Heart left ventricle (tissue), 16 donors: Measurements from ENCODE around the gene CAST. TPM values are rescaled to one million over a fixed set of nuclear protein-coding genes. Genes with fewer than 3 reads are reported as not detected.
A peak's percentile ranks its signal among the peaks of the same experiment; 100 is the strongest.

Experiments used
- ATAC-seq, 4 donors: fragments of 200-7000 bp; cut with Tn5 transposase; one replicate each; pipeline ENCODE4 v1.9.1; 2020 to 2022; ENCODE audit warnings: moderate library complexity in 4 of 4, mild to moderate bottlenecking in 3 of 4, moderate number of reproducible peaks in 1 of 4
- DNase-seq, 5 donors: peaks; one replicate each; pipeline ENCODE4 v3.0.0-alpha.2; 2020
- H3K27ac ChIP-seq, 12 donors: fragments of 200-600 bp; sonication (generic) in 4 of 12; one replicate each; pipeline versions ENCODE4 v1.5.0 to v1.8.0; 2016 to 2022; ENCODE audit warnings: mild to moderate bottlenecking in 2 of 12
- H3K27me3 ChIP-seq, 9 donors: fragments of 200-600 bp; sonication (generic) in 2 of 9; one replicate each; pipeline versions ENCODE4 v1.5.1 to v1.8.0; 2016 to 2022; ENCODE audit warnings: mild to moderate bottlenecking in 3 of 9
- H3K36me3 ChIP-seq, 9 donors: fragments of 200-600 bp; sonication (generic) in 2 of 9; one replicate each; pipeline versions ENCODE4 v1.5.0 to v1.8.0; 2018 to 2022; ENCODE audit warnings: mild to moderate bottlenecking in 2 of 9
- H3K4me1 ChIP-seq, 12 donors: fragments of 200-600 bp; sonication (generic) in 4 of 12; one replicate each; pipeline versions ENCODE4 v1.5.0 to v1.8.0; 2016 to 2022; ENCODE audit warnings: mild to moderate bottlenecking in 3 of 12
- H3K4me3 ChIP-seq, 12 donors: fragments of 200-600 bp; sonication (generic) in 4 of 12; one replicate each; pipeline versions ENCODE4 v1.5.0 to v1.8.0; 2017 to 2022; ENCODE audit warnings: mild to moderate bottlenecking in 9 of 12, moderate library complexity in 4 of 12
- H3K9me3 ChIP-seq, 12 donors: fragments of 200-600 bp; sonication (generic) in 4 of 12; one replicate each; pipeline versions ENCODE4 v1.5.0 to v1.8.0; 2016 to 2022; ENCODE audit warnings: mild to moderate bottlenecking in 1 of 12
- POLR2A ChIP-seq, 2 donors: fragments of 450-650 bp; IDR thresholded peaks; one replicate each; pipeline ENCODE4 v1.6.1; 2017; ENCODE audit warnings: antibody characterized with exemption in 2 of 2, mild to moderate bottlenecking in 2 of 2, moderate library complexity in 2 of 2
- WGBS, 4 donors: extraction: QIAGEN DNeasy Blood & Tissue Kit in 2 of 4; methylation state at CpG; one replicate each; pipeline versions ENCODE4 v1.1.5 to v1.1.7; 2013 to 2018; 5-methylcytosine and 5-hydroxymethylcytosine counted together
- intact Hi-C, 10 donors: fragments of 100-400 bp; cut with DNase I; formaldehyde crosslinking; loops; one replicate each; pipeline versions ENCODE4 v1.11.1 to v1.14.2; 2022
- polyA plus RNA-seq, 2 donors: library from polyadenylated mRNA; stranded (reverse); fragments of 200-250 nt; gene quantifications; one replicate each; pipeline ENCODE4 v1.2.3, GENCODE V29; 2013
- total RNA-seq, 9 donors: library from RNA; depleted of rRNA in 2 of 9; stranded (reverse); fragments of >200 nt in 2 of 9; fragmentation: NEBNext Ultra II Directional in 3 of 9; extraction: Animal tissue kit (Norgen Biotek cat#: 25700) in 3 of 9; gene quantifications; one replicate each; pipeline versions ENCODE4 v1.1.0 to v1.2.4, GENCODE V29; 2016 to 2023
- TF ChIP-seq, protein P1 (sequence below), 12 donors: fragments of 200-600 bp; sonication (generic) in 4 of 12; IDR thresholded peaks; one replicate each; pipeline versions ENCODE4 v1.5.0 to v1.8.0; 2018 to 2022; ENCODE audit warnings: antibody characterized with exemption in 12 of 12, mild to moderate bottlenecking in 5 of 12
- donor health status: ischemic (EF 13 %, LVEDD 7.1; RV severe dilation, severe dysfunction).
- donor health status: healthy with polysubstance abuse.
- donor health status: DM: no; HTN: yes; CAD: no.
- donor health status: DM: no; HTN: no; CAD: no.
- donor health status: ischemic (EF 25% LVEDD 6.9; RV normal size, moderate dysfunction).
- donor health status: ischemic (EF 25% LVEDD 5.7; RV mildly dilated, moderate dysfunction).
- donor health status: healthy.
- donor health status: DM: yes; HTN: yes; CAD: no.
- donor health status: ischemic (EF 35%, LVEDD 5.7; RV mildly dilated, moderate dysfunction).
- donor health status: nonischemic (EF 11% LVEDD 7.7; RV severe dilation, severe dysfunction).
- donor health status: DM: yes; HTN: yes; CAD: no.
- donor health status: PGD.
- donor health status: ischemic (EF 29% LVEDD 5.4; RV normal size, mild dysfunction).
- donor health status: nonischemic (EF 23%, LVEDD 6.1; RV moderate dilation, normal function).

CAST gene
- total and polyA plus RNA-seq, 11 donors: 179 to 748 (median 536) TPM

DNA sequence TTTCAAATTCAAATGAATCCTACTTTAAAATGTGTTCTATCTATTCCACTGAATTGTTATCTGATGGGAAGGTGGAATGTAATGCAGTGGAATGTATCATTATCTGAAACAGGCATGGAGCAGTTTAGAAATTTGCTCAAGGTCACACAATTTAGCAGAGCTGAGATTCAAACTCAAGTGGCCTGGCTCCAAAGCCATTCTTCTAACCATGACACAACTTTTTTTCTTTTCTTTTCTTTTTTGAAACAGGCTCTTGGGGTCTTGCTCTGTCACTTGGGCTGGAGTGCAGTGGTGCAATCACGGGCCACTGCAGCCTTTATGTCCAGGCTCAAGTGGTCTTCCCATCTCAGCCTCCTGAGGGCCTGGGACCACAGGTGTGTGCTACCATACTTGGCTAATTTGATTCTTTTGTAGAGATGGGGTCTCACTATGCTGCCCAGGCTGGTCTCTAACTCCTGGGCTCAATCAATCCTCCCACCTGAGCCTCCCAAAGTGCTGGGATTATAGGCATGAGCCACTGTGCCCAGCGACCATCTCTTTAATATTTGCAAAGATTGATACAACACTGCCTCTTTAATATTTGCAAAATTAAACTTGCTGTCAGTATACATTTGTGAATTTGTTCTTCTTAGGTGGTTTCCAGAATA, 50.0 kb downstream of the CAST start:
- WGBS, 4 donors: 87 to 94% (median 91%) methylated on average over 2 of the region's 2 CpGs
- Histone ChIP-seq H3K27me3 (no peaks in the 10 kb centered on the region), H3K9me3 (no peaks in the 10 kb centered on the region), H3K36me3 (no peaks in the 10 kb centered on the region), H3K4me1 (peaks cover 4 to 97% (median 70%) of the 10 kb centered on the region in 12 donors), H3K27ac (peak overlapping the region in 10 of 12 donors; percentile 1 to 98 (median 70)), H3K4me3 (no peak overlapping the region)
- TF ChIP-seq, protein P1, sequence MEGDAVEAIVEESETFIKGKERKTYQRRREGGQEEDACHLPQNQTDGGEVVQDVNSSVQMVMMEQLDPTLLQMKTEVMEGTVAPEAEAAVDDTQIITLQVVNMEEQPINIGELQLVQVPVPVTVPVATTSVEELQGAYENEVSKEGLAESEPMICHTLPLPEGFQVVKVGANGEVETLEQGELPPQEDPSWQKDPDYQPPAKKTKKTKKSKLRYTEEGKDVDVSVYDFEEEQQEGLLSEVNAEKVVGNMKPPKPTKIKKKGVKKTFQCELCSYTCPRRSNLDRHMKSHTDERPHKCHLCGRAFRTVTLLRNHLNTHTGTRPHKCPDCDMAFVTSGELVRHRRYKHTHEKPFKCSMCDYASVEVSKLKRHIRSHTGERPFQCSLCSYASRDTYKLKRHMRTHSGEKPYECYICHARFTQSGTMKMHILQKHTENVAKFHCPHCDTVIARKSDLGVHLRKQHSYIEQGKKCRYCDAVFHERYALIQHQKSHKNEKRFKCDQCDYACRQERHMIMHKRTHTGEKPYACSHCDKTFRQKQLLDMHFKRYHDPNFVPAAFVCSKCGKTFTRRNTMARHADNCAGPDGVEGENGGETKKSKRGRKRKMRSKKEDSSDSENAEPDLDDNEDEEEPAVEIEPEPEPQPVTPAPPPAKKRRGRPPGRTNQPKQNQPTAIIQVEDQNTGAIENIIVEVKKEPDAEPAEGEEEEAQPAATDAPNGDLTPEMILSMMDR (IDR thresholded peaks at IDR 0.05): no peak
- no peak for TF ChIP-seq POLR2A (IDR thresholded peaks at IDR 0.05)
- no peak for DNase-seq
- intact Hi-C loops: loop anchor here in 2 of 10 donors (5.0 to 10.0 kb wide), 2 partner anchors 47 to 855 kb away; partner anchors contain the start of gene CAST (in 1 of the 2)
- no peak for ATAC-seq

- no peaks in the 10 kb centered on the region for H3K9me3 ChIP-seq
- no peak overlapping the region for H3K4me3 ChIP-seq
- H3K4me1 ChIP-seq: peaks cover 8 to 99% (median 73%) of the 10 kb centered on the region in 12 donors
- TF ChIP-seq, protein P1 (IDR thresholded peaks at IDR 0.05): no peak
- no peak for TF ChIP-seq POLR2A (IDR thresholded peaks at IDR 0.05)
- peak overlapping the region; percentile 17 to 98 (median 72) for H3K27ac ChIP-seq
- intact Hi-C loops: loop anchor here in 2 of 10 donors (5.0 to 10.0 kb wide), 2 partner anchors 50 to 857 kb away; partner anchors contain the start of gene CAST (in 1 of the 2)
- no peaks in the 10 kb centered on the region for H3K36me3 ChIP-seq
- DNase-seq: no peak
- ATAC-seq: no peak
- H3K27me3 ChIP-seq: no peaks in the 10 kb centered on the region
Measured at GRCh38 chr5:96714450-96714849, 52.3 kb downstream of the CAST start.

DNA sequence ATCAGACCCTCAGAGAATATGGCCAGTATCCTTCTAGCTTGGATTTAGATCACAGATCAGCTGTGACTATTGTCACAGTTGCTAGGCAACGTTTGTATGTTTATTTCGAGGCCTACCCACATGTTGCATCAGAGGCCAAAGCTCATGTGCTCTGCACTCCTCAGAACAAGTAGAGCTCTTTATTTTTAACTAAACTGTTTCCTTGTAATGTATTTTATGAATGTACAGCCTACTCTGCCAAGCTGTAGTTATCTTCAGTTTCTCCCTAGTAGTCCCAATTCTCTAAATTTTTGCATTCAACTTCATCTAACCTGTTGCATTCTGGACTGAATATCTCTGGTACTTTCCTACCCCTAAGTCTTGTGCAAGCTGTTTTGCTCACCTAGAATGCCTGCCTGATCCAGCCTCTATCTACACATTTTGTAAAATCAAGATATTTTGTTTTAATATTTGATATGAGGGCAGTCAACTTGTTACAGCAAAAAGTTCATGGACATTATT, 52.8 kb downstream of the CAST start:
- H3K4me3 ChIP-seq: no peak overlapping the region
- H3K9me3 ChIP-seq: no peaks in the 10 kb centered on the region
- peaks cover 8 to 99% (median 71%) of the 10 kb centered on the region in 12 donors for H3K4me1 ChIP-seq
- TF ChIP-seq, protein P1 (IDR thresholded peaks at IDR 0.05): no peak
- peak in 1 of 2 donors; percentile 18 for TF ChIP-seq POLR2A (IDR thresholded peaks at IDR 0.05)
- peak in 4 of 5 donors; percentile 60 to 74 (median 68) for DNase-seq
- intact Hi-C loops: loop anchor here in 2 of 10 donors (5.0 to 10.0 kb wide), 2 partner anchors 50 to 858 kb away; partner anchors contain the start of gene CAST (in 1 of the 2)
- ATAC-seq: peak; percentile 68 to 90 (median 84)
- peak overlapping the region; percentile 17 to 98 (median 72) for H3K27ac ChIP-seq
- no peaks in the 10 kb centered on the region for H3K36me3 ChIP-seq
- no peaks in the 10 kb centered on the region for H3K27me3 ChIP-seq
- WGBS, 4 donors: 0 to 5% (median 2%) methylated on average over 2 of the region's 2 CpGs

DNA sequence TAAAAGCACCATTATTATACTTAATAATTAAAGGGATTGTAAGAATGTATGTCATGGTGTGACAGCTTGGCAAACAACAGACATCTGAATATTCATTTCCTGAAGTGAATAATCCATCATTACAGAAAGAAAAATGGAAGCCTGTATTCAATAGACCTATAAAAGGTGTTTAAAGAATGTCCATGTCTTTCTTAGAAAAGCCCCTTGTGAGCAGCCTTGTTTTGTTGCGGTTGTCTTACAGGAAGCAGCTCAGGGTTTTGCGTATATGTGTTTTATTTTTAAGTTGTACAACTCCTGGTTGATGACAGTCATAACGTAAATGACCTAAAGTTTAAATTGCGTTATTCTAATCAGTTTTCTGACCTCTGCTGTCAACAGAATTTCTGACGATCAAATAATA, 53.8 kb downstream of the CAST start:
- 57 to 74% (median 71%) methylated on average over 5 of the region's 5 CpGs for WGBS, 4 donors
- no peaks in the 10 kb centered on the region for H3K27me3 ChIP-seq
- peak overlapping the region in 9 of 12 donors; percentile 17 to 98 (median 74) for H3K27ac ChIP-seq
- intact Hi-C loops: loop anchor here in 1 of 10 donors (10.0 kb wide), 1 partner anchor 51 kb away; the partner anchor contains the start of gene CAST
- DNase-seq: no peak
- ATAC-seq: no peak
- TF ChIP-seq, protein P1 (IDR thresholded peaks at IDR 0.05): no peak
- TF ChIP-seq POLR2A (IDR thresholded peaks at IDR 0.05): no peak
- H3K9me3 ChIP-seq: no peaks in the 10 kb centered on the region
- H3K4me3 ChIP-seq: no peak overlapping the region
- peaks cover 8 to 99% (median 68%) of the 10 kb centered on the region in 12 donors for H3K4me1 ChIP-seq
- H3K36me3 ChIP-seq: no peaks in the 10 kb centered on the region
